ENCODE results near the gene ANO5. TPM values are rescaled to one million over a fixed set of nuclear protein-coding genes. Genes with fewer than 3 reads are reported as not detected.

ANO5 gene
- total and polyA plus RNA-seq, 4 experiments from 2014 or later, result 0.09 TPM; not detected in 3

Other genes with a start within 250 kb of the ANO5 start
- gene SLC17A6, start 145.3 kb downstream of the ANO5 start, total RNA-seq, result not detected
- not detected for gene SLC17A6, start 145.3 kb downstream of the ANO5 start, polyA plus RNA-seq

Data from CD4-positive, alpha-beta memory T cell (primary cell).